K562 (cell line): ENCODE measurements around the gene TAS1R3. TPM values are rescaled to one million over a fixed set of nuclear protein-coding genes. Genes with fewer than 3 reads are reported as not detected.

ENCODE experiments used
- CBX5 ChIP-seq: IDR thresholded peaks from 2 replicates; pipeline ENCODE4 v1.6.1; 2014; ENCODE audit warnings: low read depth, borderline replicate concordance
- CBX8 ChIP-seq: fragments of 200-600 bp; sonication (generic); IDR thresholded peaks from 2 replicates; pipeline ENCODE4 v1.6.1; 2012; ENCODE audit warnings: borderline replicate concordance, mixed run types, low read depth, mild to moderate bottlenecking, moderate library complexity, mixed read lengths, low read length, control low read depth, inconsistent platforms; ENCODE audit not compliant: poor library complexity, severe bottlenecking; ENCODE audit errors: extremely low read depth
- HNRNPH1 ChIP-seq: fragments of 200-400 bp; formaldehyde crosslinking; optimal IDR thresholded peaks from 2 replicates; pipeline ENCODE3; 2017; ENCODE audit warnings: low read depth, mild to moderate bottlenecking, low read length, moderate library complexity
- HNRNPK ChIP-seq: fragments of 200-400 bp; formaldehyde crosslinking; IDR thresholded peaks from one replicate; pipeline ENCODE4 v1.6.1; 2018; ENCODE audit warnings: mild to moderate bottlenecking, low read depth, low read length; ENCODE audit not compliant: poor library complexity, severe bottlenecking
- MYC ChIP-seq, 2 experiments: fragments of 250-450 bp in 1 of 2; sonication (Bioruptor Pico) in 1 of 2; IDR thresholded peaks; 2 replicates each; pipeline versions ENCODE4 v1.5.1 to v1.6.1; 2012 to 2021; ENCODE audit warnings: low read depth in 2 of 2, borderline replicate concordance in 1 of 2, improper control_type of control experiment in 1 of 2, low read length in 1 of 2, mild to moderate bottlenecking in 1 of 2, moderate library complexity in 1 of 2
- NFATC3 ChIP-seq: fragments of 450-650 bp; IDR thresholded peaks from 2 replicates; pipeline ENCODE4 v1.6.1; 2017; ENCODE audit warnings: mild to moderate bottlenecking
- OTX1 ChIP-seq: fragments of 450-650 bp; formaldehyde crosslinking; IDR thresholded peaks from 2 replicates; pipeline ENCODE4 v1.4.0; 2022; ENCODE audit warnings: mild to moderate bottlenecking
- POLR2AphosphoS2 ChIP-seq: IDR thresholded peaks from 2 replicates; pipeline ENCODE4 v1.6.1; 2012; ENCODE audit warnings: low read length, improper control_type of control experiment
- SUPT5H ChIP-seq: fragments of 450-650 bp; IDR thresholded peaks from 2 replicates; pipeline ENCODE4 v1.6.1; 2016
- XRCC5 ChIP-seq: fragments of 200-400 bp; formaldehyde crosslinking; IDR thresholded peaks from 2 replicates; pipeline ENCODE4 v1.6.1; 2017; ENCODE audit warnings: low read depth, mild to moderate bottlenecking, low read length
- ZC3H8 ChIP-seq: fragments of 450-650 bp; IDR thresholded peaks from 2 replicates; pipeline ENCODE4 v1.6.1; 2017
- ZNF263 ChIP-seq: sonication (generic); formaldehyde crosslinking; IDR thresholded peaks from 2 replicates; pipeline ENCODE4 v1.8.0; 2022; ENCODE audit warnings: mild to moderate bottlenecking, missing genetic modification reagents, borderline replicate concordance
- ZNF324 ChIP-seq: fragments of 250-450 bp; sonication (Bioruptor Pico); IDR thresholded peaks from 2 replicates; pipeline ENCODE4 v1.4.0; 2020; ENCODE audit warnings: mild to moderate bottlenecking
- ZNF780A ChIP-seq: fragments of 250-450 bp; sonication (Bioruptor Pico); IDR thresholded peaks from 2 replicates; pipeline ENCODE4 v1.5.0; 2021; ENCODE audit warnings: mild to moderate bottlenecking
- polyA plus RNA-seq, 8 experiments: library from polyadenylated mRNA; depleted of rRNA in 4 of 8; stranded (reverse) in 5 of 8; unstranded in 3 of 8; fragments of >200 nt; fragmentation: Nextera tagmentation in 2 of 8; fragmentation: Illumina TruSeq in 1 of 8; extraction: Ambion mirVana in 2 of 8; extraction: Trizol in 1 of 8; gene quantifications; 2 replicates each; pipeline versions ENCODE4 v1.2.1 to v1.2.3, GENCODE V29; 2011 to 2014; ENCODE audit warnings: inconsistent platforms in 1 of 8, missing spikeins in 1 of 8
- total RNA-seq, 7 experiments: library from RNA; depleted of rRNA in 6 of 7; stranded (reverse); fragments of >200 nt in 6 of 7; fragmentation: Illumina TruSeq in 2 of 7; extraction: Trizol in 2 of 7; gene quantifications; 2 replicates each; pipeline versions ENCODE4 v1.2.1 to v1.2.3, GENCODE V29; 2011 to 2021; ENCODE audit warnings: low replicate concordance in 1 of 7
- TF ChIP-seq, protein P1 (sequence below), 2 experiments: fragments of 150-350 bp in 1 of 2; IDR thresholded peaks; 2 replicates each; pipeline ENCODE4 v1.6.1; 2012 to 2016; ENCODE audit warnings: low read depth in 2 of 2, low read length in 2 of 2, mild to moderate bottlenecking in 1 of 2, moderate library complexity in 1 of 2
- TF ChIP-seq, protein P2 (sequence below): sonication (generic); formaldehyde crosslinking; IDR thresholded peaks from 2 replicates; pipeline ENCODE4 v1.8.0; 2022; ENCODE audit warnings: missing genetic modification reagents, mild to moderate bottlenecking, borderline replicate concordance
- TF ChIP-seq, protein P3 (sequence below): sonication (generic); formaldehyde crosslinking; IDR thresholded peaks from 2 replicates; pipeline ENCODE4 v1.8.1; 2022; ENCODE audit warnings: missing genetic modification reagents
- TF ChIP-seq, protein P4 (sequence below): IDR thresholded peaks from 2 replicates; pipeline ENCODE4 v1.6.1; 2011; ENCODE audit warnings: borderline replicate concordance, low read depth, mild to moderate bottlenecking, moderate library complexity, low read length; ENCODE audit not compliant: insufficient read depth, poor library complexity, severe bottlenecking

Gene TAS1R3
- total and polyA plus RNA-seq, 9 of the 15 experiments (the other 6 are each of a cell fraction or from before 2014, with no cell fraction given) = 0.07 to 0.13 TPM; not detected in 7

DNA sequence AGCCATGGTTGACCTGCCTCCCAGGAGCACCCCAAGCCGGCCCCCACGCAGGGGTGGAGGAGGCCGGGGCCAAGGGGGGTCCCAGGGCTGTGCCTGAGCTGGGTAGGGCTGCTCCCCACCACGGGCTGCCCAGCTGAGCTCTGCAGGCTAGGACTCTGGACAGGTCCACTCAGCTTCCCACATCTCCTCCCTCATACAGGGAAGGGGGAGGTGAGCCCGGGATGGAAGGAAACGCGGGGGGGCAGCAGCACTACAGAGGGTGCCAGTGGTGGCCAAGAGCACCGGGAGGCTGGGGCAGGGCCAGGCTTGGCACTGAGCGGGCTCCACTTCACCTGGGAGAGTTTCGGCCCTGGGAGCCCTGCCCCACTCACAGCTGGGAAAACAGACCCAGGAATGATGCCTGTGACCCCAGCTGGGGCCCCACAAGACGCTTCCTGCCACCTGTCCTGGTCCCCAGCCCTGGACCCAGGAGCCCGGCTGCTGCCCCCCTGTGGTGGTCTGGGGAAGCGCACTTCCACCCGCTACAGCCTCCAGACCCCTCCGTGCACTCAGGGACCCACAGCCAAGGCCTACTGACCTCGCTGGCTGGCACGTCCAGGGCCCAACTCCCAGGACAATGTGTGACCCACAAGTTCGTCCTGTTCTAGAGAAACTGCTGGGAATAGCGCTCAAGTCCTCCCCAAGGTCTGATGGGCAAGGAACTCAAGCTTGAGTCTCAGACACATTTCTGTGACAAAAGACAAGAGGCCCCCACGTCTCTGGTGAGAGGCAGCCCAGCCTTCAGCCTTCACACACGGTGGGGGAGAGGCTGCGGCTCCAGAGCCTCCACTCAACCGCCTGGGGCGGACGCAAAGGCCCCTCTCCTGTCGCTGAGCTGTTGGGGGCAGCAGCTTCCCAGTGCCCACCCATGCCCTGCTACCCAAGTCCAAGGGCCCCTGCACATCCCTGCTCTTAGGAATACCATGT lies 40.9 kb downstream of the TAS1R3 start (continued):
- TF ChIP-seq HNRNPH1 (no peak), ZNF263 (CRISPR knock-in tag) (no peak), POLR2AphosphoS2 (peak; percentile 65; the same call in 1 of the 2 replicates), SUPT5H (peak; percentile 26; the same call in 1 of the 2 replicates), OTX1 (CRISPR knock-in tag) (no peak), ZNF780A (CRISPR knock-in tag) (no peak), CBX5 (no peak), ZC3H8 (no peak), NFATC3 (no peak), MYC (IDR thresholded peaks at IDR 0.05; ENCODE audit: low read depth, low read length) (peak; percentile 12; the same call in 1 of the 2 replicates), MYC (CRISPR knock-in tag; IDR thresholded peaks at IDR 0.05; ENCODE audit: borderline replicate concordance, low read depth) (peak; percentile 37; the same call in 1 of the 2 replicates), HNRNPK (no peak), XRCC5 (peak; percentile 87; the same call in 1 of the 2 replicates), CBX8 (no peak), ZNF324 (CRISPR knock-in tag) (no peak)
- TF ChIP-seq, protein P1, sequence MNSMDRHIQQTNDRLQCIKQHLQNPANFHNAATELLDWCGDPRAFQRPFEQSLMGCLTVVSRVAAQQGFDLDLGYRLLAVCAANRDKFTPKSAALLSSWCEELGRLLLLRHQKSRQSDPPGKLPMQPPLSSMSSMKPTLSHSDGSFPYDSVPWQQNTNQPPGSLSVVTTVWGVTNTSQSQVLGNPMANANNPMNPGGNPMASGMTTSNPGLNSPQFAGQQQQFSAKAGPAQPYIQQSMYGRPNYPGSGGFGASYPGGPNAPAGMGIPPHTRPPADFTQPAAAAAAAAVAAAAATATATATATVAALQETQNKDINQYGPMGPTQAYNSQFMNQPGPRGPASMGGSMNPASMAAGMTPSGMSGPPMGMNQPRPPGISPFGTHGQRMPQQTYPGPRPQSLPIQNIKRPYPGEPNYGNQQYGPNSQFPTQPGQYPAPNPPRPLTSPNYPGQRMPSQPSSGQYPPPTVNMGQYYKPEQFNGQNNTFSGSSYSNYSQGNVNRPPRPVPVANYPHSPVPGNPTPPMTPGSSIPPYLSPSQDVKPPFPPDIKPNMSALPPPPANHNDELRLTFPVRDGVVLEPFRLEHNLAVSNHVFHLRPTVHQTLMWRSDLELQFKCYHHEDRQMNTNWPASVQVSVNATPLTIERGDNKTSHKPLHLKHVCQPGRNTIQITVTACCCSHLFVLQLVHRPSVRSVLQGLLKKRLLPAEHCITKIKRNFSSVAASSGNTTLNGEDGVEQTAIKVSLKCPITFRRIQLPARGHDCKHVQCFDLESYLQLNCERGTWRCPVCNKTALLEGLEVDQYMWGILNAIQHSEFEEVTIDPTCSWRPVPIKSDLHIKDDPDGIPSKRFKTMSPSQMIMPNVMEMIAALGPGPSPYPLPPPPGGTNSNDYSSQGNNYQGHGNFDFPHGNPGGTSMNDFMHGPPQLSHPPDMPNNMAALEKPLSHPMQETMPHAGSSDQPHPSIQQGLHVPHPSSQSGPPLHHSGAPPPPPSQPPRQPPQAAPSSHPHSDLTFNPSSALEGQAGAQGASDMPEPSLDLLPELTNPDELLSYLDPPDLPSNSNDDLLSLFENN (IDR thresholded peaks at IDR 0.05; ENCODE audit: low read depth in 2 of 2, low read length in 2 of 2) = no peak
- TF ChIP-seq, protein P2, sequence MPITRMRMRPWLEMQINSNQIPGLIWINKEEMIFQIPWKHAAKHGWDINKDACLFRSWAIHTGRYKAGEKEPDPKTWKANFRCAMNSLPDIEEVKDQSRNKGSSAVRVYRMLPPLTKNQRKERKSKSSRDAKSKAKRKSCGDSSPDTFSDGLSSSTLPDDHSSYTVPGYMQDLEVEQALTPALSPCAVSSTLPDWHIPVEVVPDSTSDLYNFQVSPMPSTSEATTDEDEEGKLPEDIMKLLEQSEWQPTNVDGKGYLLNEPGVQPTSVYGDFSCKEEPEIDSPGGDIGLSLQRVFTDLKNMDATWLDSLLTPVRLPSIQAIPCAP (CRISPR knock-in tag) = no peak
- TF ChIP-seq, protein P3, sequence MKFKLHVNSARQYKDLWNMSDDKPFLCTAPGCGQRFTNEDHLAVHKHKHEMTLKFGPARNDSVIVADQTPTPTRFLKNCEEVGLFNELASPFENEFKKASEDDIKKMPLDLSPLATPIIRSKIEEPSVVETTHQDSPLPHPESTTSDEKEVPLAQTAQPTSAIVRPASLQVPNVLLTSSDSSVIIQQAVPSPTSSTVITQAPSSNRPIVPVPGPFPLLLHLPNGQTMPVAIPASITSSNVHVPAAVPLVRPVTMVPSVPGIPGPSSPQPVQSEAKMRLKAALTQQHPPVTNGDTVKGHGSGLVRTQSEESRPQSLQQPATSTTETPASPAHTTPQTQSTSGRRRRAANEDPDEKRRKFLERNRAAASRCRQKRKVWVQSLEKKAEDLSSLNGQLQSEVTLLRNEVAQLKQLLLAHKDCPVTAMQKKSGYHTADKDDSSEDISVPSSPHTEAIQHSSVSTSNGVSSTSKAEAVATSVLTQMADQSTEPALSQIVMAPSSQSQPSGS (CRISPR knock-in tag) = no peak
- TF ChIP-seq, protein P4, sequence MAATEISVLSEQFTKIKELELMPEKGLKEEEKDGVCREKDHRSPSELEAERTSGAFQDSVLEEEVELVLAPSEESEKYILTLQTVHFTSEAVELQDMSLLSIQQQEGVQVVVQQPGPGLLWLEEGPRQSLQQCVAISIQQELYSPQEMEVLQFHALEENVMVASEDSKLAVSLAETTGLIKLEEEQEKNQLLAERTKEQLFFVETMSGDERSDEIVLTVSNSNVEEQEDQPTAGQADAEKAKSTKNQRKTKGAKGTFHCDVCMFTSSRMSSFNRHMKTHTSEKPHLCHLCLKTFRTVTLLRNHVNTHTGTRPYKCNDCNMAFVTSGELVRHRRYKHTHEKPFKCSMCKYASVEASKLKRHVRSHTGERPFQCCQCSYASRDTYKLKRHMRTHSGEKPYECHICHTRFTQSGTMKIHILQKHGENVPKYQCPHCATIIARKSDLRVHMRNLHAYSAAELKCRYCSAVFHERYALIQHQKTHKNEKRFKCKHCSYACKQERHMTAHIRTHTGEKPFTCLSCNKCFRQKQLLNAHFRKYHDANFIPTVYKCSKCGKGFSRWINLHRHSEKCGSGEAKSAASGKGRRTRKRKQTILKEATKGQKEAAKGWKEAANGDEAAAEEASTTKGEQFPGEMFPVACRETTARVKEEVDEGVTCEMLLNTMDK = peak; percentile 94
